B cell (primary cell): ENCODE measurements around the gene ELOVL1.

Experiments used
- EZH2 ChIP-seq: IDR thresholded peaks from 2 replicates; pipeline ENCODE4 v1.6.1; 2012; ENCODE audit warnings: borderline replicate concordance, low read depth, mild to moderate bottlenecking, moderate library complexity, low read length; ENCODE audit not compliant: insufficient read depth, poor library complexity, severe bottlenecking
- TF ChIP-seq, protein P1 (sequence below): fragments of 200-600 bp; IDR thresholded peaks from one replicate; pipeline ENCODE4 v1.8.0; 2022; ENCODE audit warnings: antibody characterized with exemption, mild to moderate bottlenecking

DNA sequence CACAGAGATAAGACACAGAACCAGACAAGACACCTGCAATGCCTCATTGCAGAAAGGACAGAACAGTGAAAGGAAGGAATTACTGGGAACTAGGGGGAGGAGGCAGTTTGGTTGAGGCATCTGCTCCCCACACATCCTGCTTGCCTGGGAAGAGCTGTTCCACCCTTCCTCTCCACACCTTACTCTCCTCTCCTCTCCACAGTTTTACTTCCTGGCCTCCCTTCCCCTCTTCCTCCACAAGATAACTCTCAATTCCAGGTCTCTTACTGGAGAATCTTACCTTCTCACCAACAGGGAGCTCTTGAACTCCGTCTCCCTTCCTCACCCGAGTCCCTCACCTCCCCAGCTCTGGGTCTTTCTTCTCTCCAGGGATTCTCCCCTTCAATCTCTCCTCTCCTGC lies 2.1 kb downstream of the ELOVL1 start:
- TF ChIP-seq, protein P1, sequence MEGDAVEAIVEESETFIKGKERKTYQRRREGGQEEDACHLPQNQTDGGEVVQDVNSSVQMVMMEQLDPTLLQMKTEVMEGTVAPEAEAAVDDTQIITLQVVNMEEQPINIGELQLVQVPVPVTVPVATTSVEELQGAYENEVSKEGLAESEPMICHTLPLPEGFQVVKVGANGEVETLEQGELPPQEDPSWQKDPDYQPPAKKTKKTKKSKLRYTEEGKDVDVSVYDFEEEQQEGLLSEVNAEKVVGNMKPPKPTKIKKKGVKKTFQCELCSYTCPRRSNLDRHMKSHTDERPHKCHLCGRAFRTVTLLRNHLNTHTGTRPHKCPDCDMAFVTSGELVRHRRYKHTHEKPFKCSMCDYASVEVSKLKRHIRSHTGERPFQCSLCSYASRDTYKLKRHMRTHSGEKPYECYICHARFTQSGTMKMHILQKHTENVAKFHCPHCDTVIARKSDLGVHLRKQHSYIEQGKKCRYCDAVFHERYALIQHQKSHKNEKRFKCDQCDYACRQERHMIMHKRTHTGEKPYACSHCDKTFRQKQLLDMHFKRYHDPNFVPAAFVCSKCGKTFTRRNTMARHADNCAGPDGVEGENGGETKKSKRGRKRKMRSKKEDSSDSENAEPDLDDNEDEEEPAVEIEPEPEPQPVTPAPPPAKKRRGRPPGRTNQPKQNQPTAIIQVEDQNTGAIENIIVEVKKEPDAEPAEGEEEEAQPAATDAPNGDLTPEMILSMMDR = no peak
- no peak for TF ChIP-seq EZH2
